Choroid plexus epithelial cell (primary cell): ENCODE results near the gene SPG11.

Experiments used
- DNase-seq: peaks from one replicate; pipeline ENCODE4 v3.0.0-alpha.2; 2010; ENCODE audit warnings: low read depth
- H3K4me3 ChIP-seq: 2 replicates; pipeline ENCODE4 v1.5.1; 2011; ENCODE audit warnings: low read depth, mild to moderate bottlenecking, control low read depth, low read length, moderate library complexity
- TF ChIP-seq, protein P1 (sequence below): conservative IDR thresholded peaks from 2 replicates; pipeline ENCODE4 v1.5.1; 2011; ENCODE audit warnings: low read depth, mild to moderate bottlenecking, control low read depth, inconsistent platforms, low read length, moderate library complexity

Gene SPG11

DNA sequence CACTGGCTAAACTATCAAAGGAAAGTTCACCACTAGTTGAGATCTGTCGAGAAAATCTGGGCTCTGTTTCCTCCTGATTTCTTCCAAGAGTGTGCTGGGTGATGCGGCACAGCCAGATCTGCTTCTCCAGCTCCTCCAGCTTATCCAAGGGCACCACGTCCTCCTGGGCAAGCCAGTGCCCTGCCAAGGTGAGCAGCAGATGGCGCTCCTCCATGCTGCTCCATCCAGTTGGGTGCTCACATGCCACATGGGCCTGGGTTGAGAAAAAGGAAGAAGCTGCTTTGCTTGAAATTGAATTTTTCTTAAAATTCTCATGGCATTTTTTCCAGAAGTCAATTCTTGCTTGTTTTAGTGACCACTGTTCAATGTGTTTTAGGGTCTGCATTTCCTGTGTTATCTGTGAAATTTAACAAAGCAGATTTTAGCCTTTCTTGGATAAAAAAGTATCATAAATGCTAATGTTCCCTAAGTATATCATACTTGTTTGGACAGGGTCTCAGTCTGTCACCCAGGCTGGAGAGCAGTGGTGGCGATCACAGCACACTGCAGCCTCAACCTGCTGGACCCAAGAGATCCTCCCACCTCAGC lies 79.2 kb downstream of the SPG11 start:
- DNase-seq: peak; percentile 37
- H3K4me3 ChIP-seq: no peak overlapping the region
- TF ChIP-seq, protein P1, sequence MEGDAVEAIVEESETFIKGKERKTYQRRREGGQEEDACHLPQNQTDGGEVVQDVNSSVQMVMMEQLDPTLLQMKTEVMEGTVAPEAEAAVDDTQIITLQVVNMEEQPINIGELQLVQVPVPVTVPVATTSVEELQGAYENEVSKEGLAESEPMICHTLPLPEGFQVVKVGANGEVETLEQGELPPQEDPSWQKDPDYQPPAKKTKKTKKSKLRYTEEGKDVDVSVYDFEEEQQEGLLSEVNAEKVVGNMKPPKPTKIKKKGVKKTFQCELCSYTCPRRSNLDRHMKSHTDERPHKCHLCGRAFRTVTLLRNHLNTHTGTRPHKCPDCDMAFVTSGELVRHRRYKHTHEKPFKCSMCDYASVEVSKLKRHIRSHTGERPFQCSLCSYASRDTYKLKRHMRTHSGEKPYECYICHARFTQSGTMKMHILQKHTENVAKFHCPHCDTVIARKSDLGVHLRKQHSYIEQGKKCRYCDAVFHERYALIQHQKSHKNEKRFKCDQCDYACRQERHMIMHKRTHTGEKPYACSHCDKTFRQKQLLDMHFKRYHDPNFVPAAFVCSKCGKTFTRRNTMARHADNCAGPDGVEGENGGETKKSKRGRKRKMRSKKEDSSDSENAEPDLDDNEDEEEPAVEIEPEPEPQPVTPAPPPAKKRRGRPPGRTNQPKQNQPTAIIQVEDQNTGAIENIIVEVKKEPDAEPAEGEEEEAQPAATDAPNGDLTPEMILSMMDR: peak; percentile 49

- H3K4me3 ChIP-seq: no peak overlapping the region
- TF ChIP-seq, protein P1: no peak
- no peak for DNase-seq
These were observed 83.4 kb downstream of the SPG11 start for GRCh38 chr15:44580105-44580504.

DNA sequence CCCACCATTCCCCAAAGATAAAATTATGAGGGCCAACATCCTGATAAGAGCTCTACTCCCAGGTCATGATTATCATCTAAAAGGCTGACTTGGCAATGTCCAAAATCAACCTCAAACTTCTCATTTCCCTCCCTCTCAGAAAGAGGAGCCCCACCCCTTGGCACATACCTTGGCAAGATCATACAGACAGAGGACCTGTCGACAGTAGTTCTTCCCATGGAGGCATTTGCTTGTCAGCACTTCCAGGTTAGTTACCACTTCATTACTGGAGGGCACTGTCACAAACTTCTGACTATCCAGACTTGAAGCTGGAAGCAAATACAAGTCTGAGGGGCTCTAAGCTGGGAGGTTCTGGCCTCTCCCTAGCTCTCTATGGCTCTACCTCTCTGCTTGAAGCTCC lies 88.7 kb downstream of the SPG11 start:
- DNase-seq: no peak
- H3K4me3 ChIP-seq: no peak overlapping the region
- TF ChIP-seq, protein P1: no peak

DNA sequence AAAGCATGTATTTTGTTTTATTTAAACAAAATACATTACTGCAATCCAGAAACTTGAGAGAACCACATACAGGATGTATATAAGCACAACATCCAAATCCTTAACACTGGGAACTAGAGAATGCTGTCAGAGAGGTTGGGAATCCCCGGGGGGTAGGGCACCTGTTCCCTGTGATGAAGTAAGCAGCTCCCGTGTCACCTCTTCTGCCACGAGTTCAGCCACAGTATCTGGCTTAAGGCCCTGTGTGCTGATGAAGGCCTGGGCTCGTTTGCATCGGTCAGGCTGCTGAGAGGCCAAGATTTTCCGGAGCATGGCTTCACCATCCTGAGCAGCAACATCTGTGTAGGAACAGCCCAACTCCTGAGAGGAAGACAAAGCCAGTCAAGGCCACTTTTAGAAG lies 90.1 kb downstream of the SPG11 start:
- TF ChIP-seq, protein P1: no peak

GRCh38 chr15:44570361-44570760 lies 93.1 kb downstream of the SPG11 start:
- TF ChIP-seq, protein P1: no peak
- no peak for DNase-seq
- H3K4me3 ChIP-seq: no peak overlapping the region

More for the DNA sequence above, 90.1 kb downstream of the SPG11 start:
- H3K4me3 ChIP-seq: no peak overlapping the region
- no peak for DNase-seq

- TF ChIP-seq, protein P1: no peak
- H3K4me3 ChIP-seq: no peak overlapping the region
- DNase-seq: no peak
These were observed 94.1 kb downstream of the SPG11 start for GRCh38 chr15:44569316-44569715.

DNA sequence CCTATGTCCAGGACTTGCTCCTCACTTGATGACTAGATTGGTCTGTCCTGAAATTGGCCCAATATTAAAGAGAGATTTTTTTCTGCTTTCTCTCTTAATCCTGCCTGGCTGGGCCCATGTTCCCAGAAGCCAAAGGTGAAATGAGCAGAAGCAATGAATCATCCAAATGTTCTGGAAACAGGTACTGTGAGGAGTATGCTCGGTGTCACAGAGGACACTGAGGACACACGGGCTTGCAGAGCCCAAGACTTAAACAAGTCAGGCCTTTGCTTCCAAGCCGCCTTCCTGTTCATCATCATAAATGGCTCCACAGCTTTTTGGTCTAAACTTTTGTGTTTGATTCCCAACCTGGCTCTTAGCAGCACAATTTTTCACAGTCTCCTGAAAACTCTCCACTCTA lies 95.1 kb downstream of the SPG11 start:
- H3K4me3 ChIP-seq: no peak overlapping the region
- TF ChIP-seq, protein P1: no peak
- no peak for DNase-seq
